ENCODE data around the gene FAM171A2.

The FAM171A2 gene

GRCh38 chr17:44363613-44364159 is at the start of gene FAM171A2:
FAM171A2 (minus strand) TSS chr17:44363853; CDS start chr17:44363714, 139 bp downstream.
- no peak for DNase-seq (ENCODE audit: low read depth)

DNA sequence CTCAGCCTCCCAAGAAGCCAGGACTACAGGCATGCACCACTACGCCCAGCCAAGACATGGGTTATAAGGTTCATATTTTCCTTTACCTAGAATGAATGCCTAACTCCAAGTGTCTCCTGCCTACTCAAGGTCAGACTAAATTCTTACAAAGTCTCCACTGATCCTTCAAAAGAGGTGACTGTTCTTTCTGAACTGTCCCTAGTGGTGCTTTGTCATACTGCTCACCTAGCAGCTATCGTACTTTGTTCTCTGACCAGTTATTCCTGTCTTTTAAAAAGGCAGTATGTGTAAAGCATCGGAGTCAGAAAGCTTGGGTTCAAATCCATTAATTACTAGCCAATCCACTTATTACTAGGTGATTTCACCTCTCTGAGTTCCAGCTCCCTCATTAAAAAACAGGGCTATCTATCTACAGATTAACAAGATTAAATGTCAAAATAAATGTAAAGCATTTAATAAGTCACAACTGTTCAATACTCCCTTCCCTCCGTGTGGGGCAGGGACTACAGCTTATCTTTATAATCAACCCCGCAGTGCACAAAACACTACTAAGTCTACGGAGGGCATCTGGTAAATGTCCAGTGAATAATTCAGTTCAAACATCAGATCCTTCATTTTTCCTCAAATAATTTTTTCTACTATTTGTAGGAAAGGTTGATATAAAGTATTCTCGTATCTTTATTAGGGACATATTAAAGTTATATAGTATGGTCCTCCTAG is 45.8 kb upstream of the FAM171A2 start:
- DNase-seq (ENCODE audit: low read depth) = no peak
- no peak overlapping the region for H3K4me3 ChIP-seq (ENCODE audit: low read depth, low read length)
- TF ChIP-seq CTCF (IDR thresholded peaks at IDR 0.05; ENCODE audit: low read depth, low read length, missing control alignments) = peak; percentile 45

More at GRCh38 chr17:44363613-44364159, at the start of gene FAM171A2:
- H3K4me3 ChIP-seq (ENCODE audit: low read depth, low read length) = peak within 1 kb of the TSS; percentile 62
- peak; percentile 64 for TF ChIP-seq CTCF (IDR thresholded peaks at IDR 0.05; ENCODE audit: low read depth, low read length, missing control alignments)

- no peak for TF ChIP-seq CTCF (IDR thresholded peaks at IDR 0.05; ENCODE audit: low read depth, low read length, missing control alignments)
- DNase-seq (ENCODE audit: low read depth) = peak; percentile 30
- H3K4me3 ChIP-seq (ENCODE audit: low read depth, low read length) = no peak overlapping the region
These were observed 45.1 kb upstream of the FAM171A2 start for GRCh38 chr17:44408786-44409185.

GRCh38 chr17:44402564-44403172 is 39.0 kb upstream of the FAM171A2 start:
- peak; percentile 60 for DNase-seq (ENCODE audit: low read depth)
- no peak for TF ChIP-seq CTCF (IDR thresholded peaks at IDR 0.05; ENCODE audit: low read depth, low read length, missing control alignments)
- no peak overlapping the region for H3K4me3 ChIP-seq (ENCODE audit: low read depth, low read length)

DNA sequence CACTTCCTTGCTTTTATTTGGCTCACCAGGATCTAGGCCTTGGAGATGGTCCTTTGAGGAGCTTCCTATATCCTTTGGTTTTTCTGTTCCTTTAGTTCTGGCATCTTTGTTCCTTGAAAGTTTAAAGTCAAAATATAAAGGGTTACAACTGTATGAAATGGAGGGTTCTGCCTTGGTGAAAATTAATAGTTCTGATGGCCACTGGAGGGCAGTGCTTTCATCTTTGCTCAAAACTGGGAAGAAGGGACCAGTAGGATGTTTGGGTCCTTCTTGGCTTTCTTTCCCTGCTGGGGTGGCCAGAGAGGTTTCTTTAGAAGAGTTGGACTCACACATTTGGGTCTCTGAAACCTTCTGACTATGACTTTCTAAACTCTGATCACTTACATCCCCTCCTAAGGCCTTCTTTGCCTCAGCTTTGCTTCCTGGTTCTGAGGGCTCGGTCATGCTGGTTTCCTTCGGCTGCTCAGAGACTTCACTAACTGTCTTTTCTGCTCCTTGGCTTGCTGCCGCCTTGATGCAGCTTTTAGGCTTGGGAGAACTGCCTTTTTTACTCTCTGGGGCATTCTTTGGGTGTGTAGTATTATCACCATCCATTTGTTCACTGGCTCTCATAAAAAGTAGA is 36.7 kb upstream of the FAM171A2 start:
- peak; percentile 61 for TF ChIP-seq CTCF (IDR thresholded peaks at IDR 0.05; ENCODE audit: low read depth, low read length, missing control alignments)
- H3K4me3 ChIP-seq (ENCODE audit: low read depth, low read length) = no peak overlapping the region
- no peak for DNase-seq (ENCODE audit: low read depth)

GRCh38 chr17:44398692-44399691 is 35.3 kb upstream of the FAM171A2 start:
- no peak for TF ChIP-seq CTCF (IDR thresholded peaks at IDR 0.05; ENCODE audit: low read depth, low read length, missing control alignments)
- DNase-seq (ENCODE audit: low read depth) = no peak
- H3K4me3 ChIP-seq (ENCODE audit: low read depth, low read length) = no peak overlapping the region

Data from GM12864 (cell line).